A673 (cell line): ENCODE measurements around the gene MCAT. TPM values are rescaled to one million over a fixed set of nuclear protein-coding genes. Genes with fewer than 3 reads are reported as not detected.

Source experiments
- BruUV-seq: library from RNA; stranded (reverse); fragments of 400-500 nt; replicated peaks from 2 replicates; lab custom pipeline; 2021; lab: Mats Ljungman, UMichigan
- CTCF ChIA-PET: fragments of 300-600 bp; sonication (Branson Sonifier 250); formaldehyde crosslinking; loops from one replicate; lab custom pipeline; 2022; ENCODE audit warnings: antibody characterized with exemption; lab: Charles Lee
- POLR2A ChIA-PET: fragments of 300-600 bp; sonication (Branson Sonifier 250); formaldehyde crosslinking; loops from one replicate; lab custom pipeline; 2022; ENCODE audit warnings: antibody characterized with exemption; ENCODE audit not compliant: low non-redundant PET; lab: Charles Lee
- DNase-seq: peaks from one replicate; pipeline ENCODE4 v3.0.0-alpha.2; 2015; ENCODE audit warnings: low spot score
- H3K27ac ChIP-seq: fragments of 200-600 bp; sonication (generic); 2 replicates; pipeline ENCODE4 v1.5.1; 2016; ENCODE audit warnings: mixed run types, low read depth, mild to moderate bottlenecking, mixed read lengths, antibody characterized with exemption, low read length; ENCODE audit not compliant: poor library complexity, severe bottlenecking
- H3K27me3 ChIP-seq: fragments of 200-600 bp; sonication (generic); replicated peaks from 2 replicates; pipeline ENCODE4 v1.6.1; 2017; ENCODE audit warnings: mixed run types, low read depth, mild to moderate bottlenecking, mixed read lengths, antibody characterized with exemption, low read length; ENCODE audit not compliant: insufficient read depth, poor library complexity
- H3K36me3 ChIP-seq: fragments of 200-600 bp; sonication (generic); 2 replicates; pipeline ENCODE4 v1.6.1; 2016; ENCODE audit warnings: mixed run types, mild to moderate bottlenecking, mixed read lengths, antibody characterized with exemption, low read length; ENCODE audit not compliant: insufficient read depth, poor library complexity, severe bottlenecking
- H3K4me1 ChIP-seq: fragments of 200-600 bp; sonication (generic); 2 replicates; pipeline ENCODE4 v1.6.1; 2017; ENCODE audit warnings: mixed run types, mild to moderate bottlenecking, mixed read lengths, antibody characterized with exemption, low read length; ENCODE audit not compliant: insufficient read depth, poor library complexity, severe bottlenecking
- H3K4me3 ChIP-seq: fragments of 200-600 bp; sonication (generic); 2 replicates; pipeline ENCODE4 v1.5.1; 2016; ENCODE audit warnings: low read depth, mixed run types, mild to moderate bottlenecking, mixed read lengths, low read length; ENCODE audit not compliant: poor library complexity, severe bottlenecking
- H3K9me3 ChIP-seq: fragments of 200-600 bp; sonication (generic); 2 replicates; pipeline ENCODE4 v1.6.1; 2016; ENCODE audit warnings: mixed run types, low read depth, mild to moderate bottlenecking, mixed read lengths, antibody characterized with exemption, low read length; ENCODE audit not compliant: poor library complexity, severe bottlenecking
- CTCF ChIP-seq: fragments of 300-800, 200-600 bp; sonication (generic); conservative IDR thresholded peaks from 2 replicates; pipeline ENCODE4 v1.5.1; 2017; ENCODE audit warnings: low read depth, mild to moderate bottlenecking, antibody characterized with exemption, low read length, moderate library complexity, mixed read lengths
- EZH2 ChIP-seq: fragments of 200-600 bp; sonication (generic); IDR thresholded peaks from 2 replicates; pipeline ENCODE4 v1.6.1; 2017; ENCODE audit warnings: borderline replicate concordance, low read depth, mild to moderate bottlenecking, mixed read lengths, antibody characterized with exemption, low read length; ENCODE audit not compliant: poor library complexity, severe bottlenecking
- intact Hi-C: fragments of 100-400 bp; cut with micrococcal nuclease; formaldehyde crosslinking; loops from one replicate; pipeline ENCODE4 v1.10.0; 2022; ENCODE audit not compliant: unreplicated experiment
- total RNA-seq: library from RNA; stranded (reverse); gene quantifications from 2 replicates; pipeline ENCODE4 v1.2.3, GENCODE V29; 2021

MCAT gene
- total RNA-seq, 1 experiment from 2014 or later = 32.2 TPM

DNA sequence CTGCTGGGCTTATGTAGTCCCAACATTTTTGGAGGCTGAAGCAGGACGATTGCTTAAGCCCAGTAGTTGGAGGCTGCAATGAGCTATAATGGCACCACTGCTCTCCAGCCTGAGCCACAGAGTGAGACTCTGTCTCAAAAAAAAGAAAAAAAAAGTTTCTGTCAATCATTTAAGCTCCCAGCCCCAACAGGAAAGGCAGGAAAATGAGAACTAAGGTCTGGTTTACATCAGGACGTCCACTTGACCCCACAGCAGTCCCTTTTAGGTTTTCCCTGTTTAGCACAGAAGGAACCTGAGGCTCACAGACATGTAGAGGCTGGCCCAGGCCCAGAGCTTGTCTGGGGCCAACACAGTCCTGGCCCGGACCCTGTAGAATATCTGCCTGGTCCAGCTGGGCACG, 44.8 kb downstream of the MCAT start:
- Histone ChIP-seq H3K9me3 (peaks cover 10% of the 10 kb centered on the region), H3K36me3 (no peaks in the 10 kb centered on the region), H3K4me3 (no peak overlapping the region), H3K27ac (no peak overlapping the region), H3K27me3 (no peaks in the 10 kb centered on the region), H3K4me1 (no peaks in the 10 kb centered on the region)
- BruUV-seq = no TSS peak
- ChIA-PET CTCF (interaction anchor here (1.2 kb wide), 1 partner anchor 8 kb away, joined by 3 read pairs; no protein-coding TSS in a partner anchor), POLR2A (no interaction called here)
- intact Hi-C loops = no loop called here
- no peak for DNase-seq
- TF ChIP-seq EZH2 (no peak), CTCF (no peak)

DNA sequence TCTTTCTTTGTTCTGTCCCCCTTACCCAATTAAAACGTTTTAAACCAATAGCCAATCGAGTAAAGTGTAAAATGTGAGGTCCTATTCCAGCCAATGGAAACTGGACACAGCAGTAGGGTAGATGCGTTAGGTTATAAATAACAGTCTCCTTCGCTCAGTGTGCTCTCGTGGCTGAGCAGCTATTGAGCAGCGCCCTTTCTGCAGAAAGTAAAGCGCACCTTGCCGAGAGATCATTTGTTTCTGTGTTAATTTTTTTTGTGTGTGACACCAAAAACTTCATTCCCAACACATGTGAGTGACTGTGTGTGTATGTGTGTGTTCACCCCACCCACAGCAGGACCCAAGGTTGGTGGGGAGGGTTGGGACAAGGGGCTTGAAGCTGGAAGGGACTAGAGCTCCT, 46.8 kb downstream of the MCAT start:
- no peak for DNase-seq
- Histone ChIP-seq H3K4me1 (no peaks in the 10 kb centered on the region), H3K27me3 (no peaks in the 10 kb centered on the region), H3K4me3 (no peak overlapping the region), H3K27ac (no peak overlapping the region), H3K9me3 (peaks cover 10% of the 10 kb centered on the region), H3K36me3 (no peaks in the 10 kb centered on the region)
- POLR2A ChIA-PET = no interaction called here
- TF ChIP-seq CTCF (no peak), EZH2 (no peak)
- intact Hi-C loops = no loop called here
- no TSS peak for BruUV-seq
- CTCF ChIA-PET = no interaction called here

GRCh38 chr22:43094551-43094950, 48.6 kb downstream of the MCAT start:
- POLR2A ChIA-PET = no interaction called here
- Histone ChIP-seq H3K27ac (no peak overlapping the region), H3K4me3 (no peak overlapping the region), H3K36me3 (no peaks in the 10 kb centered on the region), H3K27me3 (no peaks in the 10 kb centered on the region), H3K4me1 (no peaks in the 10 kb centered on the region), H3K9me3 (peaks cover 10% of the 10 kb centered on the region)
- intact Hi-C loops = loop anchor here (5.0 kb wide), 1 partner anchor 432 kb away; no protein-coding TSS in a partner anchor
- CTCF ChIA-PET = no interaction called here
- DNase-seq = no peak
- no TSS peak for BruUV-seq
- no peak for TF ChIP-seq EZH2
- TF ChIP-seq CTCF = no peak
